H1 (cell line): ENCODE data around the gene FUBP3. TPM values are rescaled to one million over a fixed set of nuclear protein-coding genes. Genes with fewer than 3 reads are reported as not detected.

ENCODE experiments used
- BACH1 ChIP-seq: IDR thresholded peaks from 2 replicates; pipeline ENCODE4 v1.6.1; 2012; ENCODE audit warnings: low read length, improper control_type of control experiment
- RXRA ChIP-seq: IDR thresholded peaks from 2 replicates; pipeline ENCODE4 v1.6.1; 2011; ENCODE audit warnings: low read depth, mild to moderate bottlenecking, low read length, moderate library complexity; ENCODE audit not compliant: insufficient read depth
- ZNF274 ChIP-seq: IDR thresholded peaks from 2 replicates; pipeline ENCODE4 v1.7.0; 2012; ENCODE audit warnings: low read length, borderline replicate concordance; ENCODE audit errors: extremely low read depth
- polyA plus RNA-seq, 7 experiments: library from polyadenylated mRNA; depleted of rRNA in 3 of 7; stranded (reverse) in 5 of 7; unstranded in 2 of 7; fragments of >200 nt in 5 of 7; fragments of 200-250 nt in 2 of 7; gene quantifications; 1 replicate in 5 of 7; 2 replicates in 1 of 7; 4 replicates in 1 of 7; pipeline versions ENCODE4 v1.2.1 to v1.2.3, GENCODE V29; 2011 to 2013; ENCODE audit warnings: missing spikeins in 2 of 7, mixed read lengths in 2 of 7
- total RNA-seq: library from RNA; stranded (reverse); fragmentation: NEBNext Ultra II Directional; extraction: Animal tissue kit (Norgen Biotek cat#: 25700); gene quantifications from 2 replicates; pipeline ENCODE4 v1.2.1, GENCODE V29; 2021

FUBP3 gene
- total and polyA plus RNA-seq, 2 of the 8 experiments (the other 6 are each of a cell fraction or from before 2014, with no cell fraction given): 23.7 to 76.4 TPM

DNA sequence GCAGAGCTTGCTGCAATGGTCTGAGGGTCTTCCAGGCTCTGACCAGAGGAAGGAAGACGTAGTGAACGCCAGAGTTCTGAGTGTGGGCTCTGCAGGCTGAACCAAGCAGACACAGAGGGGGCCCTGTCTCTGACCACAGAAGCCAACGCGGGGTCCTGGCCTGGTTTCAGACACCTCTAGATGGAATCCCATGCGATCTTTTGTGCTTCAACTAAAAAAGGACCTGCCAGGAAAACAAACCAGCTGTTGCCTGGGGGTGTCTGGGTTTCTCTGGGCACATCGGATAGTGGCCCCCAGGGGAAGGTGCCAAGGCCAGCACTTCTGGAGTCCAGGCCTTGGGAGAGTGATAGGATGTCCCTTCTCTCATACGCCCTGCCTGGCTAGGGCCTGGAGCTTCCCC is 97.9 kb downstream of the FUBP3 start (continued):
- no peak for TF ChIP-seq ZNF274
- TF ChIP-seq BACH1: no peak
- TF ChIP-seq RXRA: no peak
- TF ChIP-seq, all 59 proteins: peak for 0
